Stimulated activated CD8-positive, alpha-beta memory T cell treated with anti-CD3 and anti-CD28 coated beads, Interleukin-2, amount 100 ng/mL, for 1 hour (primary cell): ENCODE data around the gene DCLK1.

Experiments
- DNase-seq, 2 donors: peaks; one replicate each; pipeline ENCODE4 v3.0.0-alpha.2; 2020; ENCODE audit warnings: low read depth in 2 of 2

The DCLK1 gene

GRCh38 chr13:35903075-35903474 lies 228.1 kb downstream of the DCLK1 start:
- DNase-seq = no peak

GRCh38 chr13:35898041-35898440 lies 233.1 kb downstream of the DCLK1 start:
- DNase-seq = no peak

GRCh38 chr13:35894636-35895035 lies 236.5 kb downstream of the DCLK1 start:
- DNase-seq = no peak

GRCh38 chr13:35892837-35893814 lies 238.1 kb downstream of the DCLK1 start:
- DNase-seq = no peak

GRCh38 chr13:35891507-35892441 lies 239.4 kb downstream of the DCLK1 start:
- no peak for DNase-seq

GRCh38 chr13:35889560-35889959 lies 241.6 kb downstream of the DCLK1 start:
- DNase-seq = no peak

GRCh38 chr13:35888981-35889380 lies 242.2 kb downstream of the DCLK1 start:
- DNase-seq = no peak

- no peak for DNase-seq
Measured at GRCh38 chr13:35888457-35888883, 242.7 kb downstream of the DCLK1 start.

GRCh38 chr13:35887115-35887666 lies 244.0 kb downstream of the DCLK1 start:
- DNase-seq = no peak

- DNase-seq = no peak
Measured at GRCh38 chr13:35886332-35887114, 244.7 kb downstream of the DCLK1 start.

- DNase-seq = no peak
Measured at GRCh38 chr13:35884211-35884760, 246.9 kb downstream of the DCLK1 start.

GRCh38 chr13:35882722-35883497 lies 248.3 kb downstream of the DCLK1 start:
- no peak for DNase-seq

- DNase-seq = no peak
Measured at GRCh38 chr13:35881360-35881759, 249.8 kb downstream of the DCLK1 start.

GRCh38 chr13:35879111-35879510 lies 252.1 kb downstream of the DCLK1 start:
- no peak for DNase-seq

- DNase-seq = no peak
Measured at GRCh38 chr13:35876601-35877000, 254.6 kb downstream of the DCLK1 start.

- no peak for DNase-seq
Measured at GRCh38 chr13:35874704-35875103, 256.5 kb downstream of the DCLK1 start.

- no peak for DNase-seq
Measured at GRCh38 chr13:35872369-35872768, 258.8 kb downstream of the DCLK1 start.

GRCh38 chr13:35871561-35871960 lies 259.6 kb downstream of the DCLK1 start:
- DNase-seq = no peak

GRCh38 chr13:35866801-35867200 lies 264.4 kb downstream of the DCLK1 start:
- no peak for DNase-seq
